ENCODE measurements around the gene ESYT1.
A peak's percentile ranks its signal among the peaks of the same experiment; 100 is the strongest.

ESYT1 gene

GRCh38 chr12:56157201-56158028 lies 29.3 kb downstream of the ESYT1 start:
- DNase-seq = peak in 3 of 4 experiments; percentile 18 to 44 (median 34)

GRCh38 chr12:56158029-56158925 lies 30.2 kb downstream of the ESYT1 start, which contains the start of gene MYL6:
TSS of gene MYL6 (plus strand) at chr12:56158359. CDS start at chr12:56158402, 43 bp downstream.
- DNase-seq = peak; percentile 55 to 78 (median 70)

- DNase-seq = no peak
Observed at GRCh38 chr12:56158926-56159461, 30.9 kb downstream of the ESYT1 start.

GRCh38 chr12:56159482-56160192 lies 31.6 kb downstream of the ESYT1 start:
- no peak for DNase-seq

GRCh38 chr12:56160193-56160763 lies 32.2 kb downstream of the ESYT1 start:
- DNase-seq = peak in 2 of 4 experiments; percentile 23 to 49

GRCh38 chr12:56160894-56161689 lies 33.0 kb downstream of the ESYT1 start:
- DNase-seq = no peak

GRCh38 chr12:56161690-56162351 lies 33.8 kb downstream of the ESYT1 start:
- DNase-seq = no peak

- no peak for DNase-seq
Observed at GRCh38 chr12:56162468-56163290, 34.6 kb downstream of the ESYT1 start.

- no peak for DNase-seq
Observed at GRCh38 chr12:56163533-56164344, 35.7 kb downstream of the ESYT1 start.

- no peak for DNase-seq
Observed at GRCh38 chr12:56164345-56164729, 36.3 kb downstream of the ESYT1 start.

- DNase-seq = no peak
Observed at GRCh38 chr12:56165369-56165768, 37.3 kb downstream of the ESYT1 start.

- DNase-seq = no peak
Observed at GRCh38 chr12:56169229-56169759, 41.2 kb downstream of the ESYT1 start.

GRCh38 chr12:56172839-56173238 lies 44.8 kb downstream of the ESYT1 start:
- DNase-seq = no peak

GRCh38 chr12:56178347-56178746 lies 50.3 kb downstream of the ESYT1 start:
- DNase-seq = no peak

GRCh38 chr12:56186957-56187356 lies 58.9 kb downstream of the ESYT1 start:
- DNase-seq = no peak

GRCh38 chr12:56188131-56188777 lies 60.2 kb downstream of the ESYT1 start:
- no peak for DNase-seq

GRCh38 chr12:56188778-56189098 lies 60.7 kb downstream of the ESYT1 start:
- DNase-seq = no peak
